IMR-90 (cell line): ENCODE measurements around the gene PSORS1C2.

Experiments
- POLR2A ChIP-seq: IDR thresholded peaks from 2 replicates; pipeline ENCODE4 v1.6.1; 2012; ENCODE audit warnings: mild to moderate bottlenecking, low read depth, low read length
- TF ChIP-seq, protein P1 (sequence below): conservative IDR thresholded peaks from 2 replicates; pipeline ENCODE4 v1.5.1; 2012; ENCODE audit warnings: mild to moderate bottlenecking, low read depth, low read length, improper control_type of control experiment

DNA sequence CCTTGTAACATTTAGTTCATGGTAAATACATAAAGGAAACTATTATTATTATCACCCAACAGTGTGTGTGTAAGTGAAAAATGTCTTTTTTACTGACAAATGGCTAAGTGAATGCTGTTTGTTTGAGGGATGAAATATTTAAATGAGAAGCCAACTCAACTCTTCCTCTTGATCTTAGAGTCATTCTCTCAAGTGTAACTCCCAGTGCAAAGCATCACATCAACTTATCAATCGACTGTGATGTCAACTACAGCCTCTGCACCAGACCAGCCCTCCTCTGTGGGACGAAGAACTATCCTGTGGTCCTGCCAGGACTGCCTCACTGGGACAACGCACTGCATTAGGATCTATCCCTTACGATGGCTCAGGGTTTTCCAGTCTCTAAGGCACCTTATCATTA, 31.8 kb downstream of the PSORS1C2 start:
- TF ChIP-seq, protein P1, sequence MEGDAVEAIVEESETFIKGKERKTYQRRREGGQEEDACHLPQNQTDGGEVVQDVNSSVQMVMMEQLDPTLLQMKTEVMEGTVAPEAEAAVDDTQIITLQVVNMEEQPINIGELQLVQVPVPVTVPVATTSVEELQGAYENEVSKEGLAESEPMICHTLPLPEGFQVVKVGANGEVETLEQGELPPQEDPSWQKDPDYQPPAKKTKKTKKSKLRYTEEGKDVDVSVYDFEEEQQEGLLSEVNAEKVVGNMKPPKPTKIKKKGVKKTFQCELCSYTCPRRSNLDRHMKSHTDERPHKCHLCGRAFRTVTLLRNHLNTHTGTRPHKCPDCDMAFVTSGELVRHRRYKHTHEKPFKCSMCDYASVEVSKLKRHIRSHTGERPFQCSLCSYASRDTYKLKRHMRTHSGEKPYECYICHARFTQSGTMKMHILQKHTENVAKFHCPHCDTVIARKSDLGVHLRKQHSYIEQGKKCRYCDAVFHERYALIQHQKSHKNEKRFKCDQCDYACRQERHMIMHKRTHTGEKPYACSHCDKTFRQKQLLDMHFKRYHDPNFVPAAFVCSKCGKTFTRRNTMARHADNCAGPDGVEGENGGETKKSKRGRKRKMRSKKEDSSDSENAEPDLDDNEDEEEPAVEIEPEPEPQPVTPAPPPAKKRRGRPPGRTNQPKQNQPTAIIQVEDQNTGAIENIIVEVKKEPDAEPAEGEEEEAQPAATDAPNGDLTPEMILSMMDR: no peak
- TF ChIP-seq POLR2A: no peak
